Measurements from ENCODE around the gene LSM11. TPM values are rescaled to one million over a fixed set of nuclear protein-coding genes. Genes with fewer than 3 reads are reported as not detected.

LSM11 gene
- total and polyA plus RNA-seq, 2 of the 4 experiments (the other 2 are of a cell fraction), result 1.4 to 3.0 TPM

Small RNAs within 50 kb of the gene (microRNA-seq; reads per million reads assigned to microRNA genes)
- gene AC026407.1 (ENCODE audit: insufficient read depth, insufficient read length) (not detected), gene RNU6-260P (ENCODE audit: insufficient read depth, insufficient read length) (not detected)

Small RNAs within 50 kb of the gene (small RNA-seq; reads per million reads assigned to genes)
- gene AC026407.1 (0 to 0.34 (median 0) reads per million in 5 experiments), gene RNU6-260P (0 reads per million in 5 experiments)

Other genes starting within 250 kb of the LSM11 start
- 35.5 and 38.3 TPM in 2 replicates for gene ADAM19, start 167.9 kb upstream of the LSM11 start, total RNA-seq (2012; rRNA removed)
- gene ADAM19, start 167.9 kb upstream of the LSM11 start, polyA plus RNA-seq (2012; rRNA removed), result 47.8 and 49.2 TPM in 2 replicates
- gene SOX30, start 91.3 kb upstream of the LSM11 start, total RNA-seq (2012; rRNA removed), result not detected in 2 replicates
- not detected in 2 replicates for gene SOX30, start 91.3 kb upstream of the LSM11 start, polyA plus RNA-seq (2012; rRNA removed)
- gene C5orf52, start 72.2 kb upstream of the LSM11 start, total RNA-seq (2012; rRNA removed), result not detected in 2 replicates
- gene C5orf52, start 72.2 kb upstream of the LSM11 start, polyA plus RNA-seq (2012; rRNA removed), result not detected in 2 replicates
- gene THG1L, start 12.3 kb upstream of the LSM11 start, total RNA-seq (2012; rRNA removed), result 20.4 and 32.5 TPM in 2 replicates
- gene THG1L, start 12.3 kb upstream of the LSM11 start, polyA plus RNA-seq (2012; rRNA removed), result 12.8 and 15.2 TPM in 2 replicates
- 124 and 146 TPM in 2 replicates for gene CLINT1, start 115.4 kb downstream of the LSM11 start, total RNA-seq (2012; rRNA removed)
- gene CLINT1, start 115.4 kb downstream of the LSM11 start, polyA plus RNA-seq (2012; rRNA removed), result 110 and 144 TPM in 2 replicates